ENCODE measurements around the gene SLC41A3. TPM values are rescaled to one million over a fixed set of nuclear protein-coding genes. Genes with fewer than 3 reads are reported as not detected.

The SLC41A3 gene
- total and polyA plus RNA-seq, 11 donors, result 20.9 to 60.1 (median 46.4) TPM

DNA sequence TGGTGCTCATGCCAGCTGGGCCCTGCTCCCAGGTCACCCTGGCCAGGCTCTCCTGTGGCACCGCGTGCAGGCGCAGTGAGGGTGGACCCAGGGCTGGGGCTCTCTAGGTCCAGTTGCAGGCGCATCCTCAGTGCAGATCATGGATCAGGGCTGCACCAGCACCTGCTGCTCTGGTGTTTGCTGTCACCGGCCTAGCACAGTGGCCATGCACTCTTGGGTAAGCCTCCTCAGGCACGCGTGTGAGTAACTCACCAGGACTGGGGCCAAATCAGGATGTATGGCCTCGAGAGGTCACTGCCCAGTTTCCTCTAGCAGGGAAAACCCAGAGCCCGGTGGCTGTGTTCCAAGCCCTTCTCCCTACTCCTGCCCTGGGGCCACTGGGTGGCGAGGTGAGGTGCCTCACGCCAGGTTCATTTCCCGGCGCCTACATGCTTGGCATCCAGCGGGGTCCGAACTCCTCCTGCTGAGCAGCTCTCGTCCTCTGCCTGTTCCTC is 45.5 kb upstream of the SLC41A3 start:
- H3K36me3 ChIP-seq, result peaks cover 0 to 5% (median 0%) of the 10 kb centered on the region in 9 donors
- H3K4me3 ChIP-seq, result no peak overlapping the region
- no peaks in the 10 kb centered on the region for H3K27me3 ChIP-seq
- no peak for TF ChIP-seq POLR2A (IDR thresholded peaks at IDR 0.05)
- TF ChIP-seq, protein P1, sequence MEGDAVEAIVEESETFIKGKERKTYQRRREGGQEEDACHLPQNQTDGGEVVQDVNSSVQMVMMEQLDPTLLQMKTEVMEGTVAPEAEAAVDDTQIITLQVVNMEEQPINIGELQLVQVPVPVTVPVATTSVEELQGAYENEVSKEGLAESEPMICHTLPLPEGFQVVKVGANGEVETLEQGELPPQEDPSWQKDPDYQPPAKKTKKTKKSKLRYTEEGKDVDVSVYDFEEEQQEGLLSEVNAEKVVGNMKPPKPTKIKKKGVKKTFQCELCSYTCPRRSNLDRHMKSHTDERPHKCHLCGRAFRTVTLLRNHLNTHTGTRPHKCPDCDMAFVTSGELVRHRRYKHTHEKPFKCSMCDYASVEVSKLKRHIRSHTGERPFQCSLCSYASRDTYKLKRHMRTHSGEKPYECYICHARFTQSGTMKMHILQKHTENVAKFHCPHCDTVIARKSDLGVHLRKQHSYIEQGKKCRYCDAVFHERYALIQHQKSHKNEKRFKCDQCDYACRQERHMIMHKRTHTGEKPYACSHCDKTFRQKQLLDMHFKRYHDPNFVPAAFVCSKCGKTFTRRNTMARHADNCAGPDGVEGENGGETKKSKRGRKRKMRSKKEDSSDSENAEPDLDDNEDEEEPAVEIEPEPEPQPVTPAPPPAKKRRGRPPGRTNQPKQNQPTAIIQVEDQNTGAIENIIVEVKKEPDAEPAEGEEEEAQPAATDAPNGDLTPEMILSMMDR (IDR thresholded peaks at IDR 0.05), result no peak
- DNase-seq, result peak in 2 of 5 donors; percentile 18 to 58
- no peak overlapping the region for H3K27ac ChIP-seq
- intact Hi-C loops (cut with DNase I), result no loop called here
- 50 to 66% (median 59%) methylated on average over 15 to 16 of the region's 16 CpGs for WGBS, 4 donors
- ATAC-seq, result peak in 1 of 4 donors; percentile 10
- no peaks in the 10 kb centered on the region for H3K9me3 ChIP-seq
- H3K4me1 ChIP-seq, result peaks cover 0 to 3% (median 0%) of the 10 kb centered on the region in 12 donors

DNA sequence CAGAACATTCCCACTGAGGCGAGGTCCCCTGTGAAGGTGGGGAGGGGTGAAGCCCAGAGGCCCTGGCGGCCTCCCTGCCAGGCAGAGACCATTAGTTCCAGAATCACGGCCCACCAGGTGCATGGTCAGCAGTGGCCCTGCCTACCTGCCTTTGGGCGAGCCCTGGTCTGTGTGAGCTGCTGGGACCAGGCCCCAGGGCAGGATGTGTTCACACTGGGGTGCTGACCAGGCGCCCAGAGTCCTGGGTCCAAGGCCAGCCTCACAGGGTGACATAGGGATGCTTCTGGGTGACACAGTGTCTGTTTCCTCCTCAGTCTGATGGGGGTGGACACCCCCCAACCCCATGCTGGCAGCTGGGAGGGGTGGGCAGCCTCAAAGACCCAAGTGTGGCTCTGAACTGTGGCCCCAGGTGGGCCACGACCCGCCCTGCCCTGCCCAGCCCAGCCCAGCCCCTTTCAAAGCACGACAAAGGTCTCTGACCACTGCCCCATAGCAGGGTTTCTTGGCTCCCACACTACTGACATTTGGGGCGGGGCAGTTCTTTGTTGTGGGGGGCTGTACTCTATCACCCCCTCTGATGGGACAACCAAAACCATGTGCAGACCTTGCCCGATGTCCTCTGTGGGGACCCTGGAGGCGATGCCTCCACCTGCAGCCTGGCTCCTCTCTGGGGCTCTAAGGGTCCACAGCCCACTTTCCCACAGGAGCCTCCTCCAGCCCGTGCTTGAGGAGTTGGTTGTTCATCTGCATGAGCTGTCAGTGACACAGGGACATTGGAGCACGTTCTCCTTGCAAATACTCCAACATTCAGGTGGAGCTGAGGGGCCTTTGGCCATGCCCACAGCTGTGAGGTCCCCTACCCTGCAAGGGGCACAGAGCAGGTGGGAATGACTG is 44.8 kb upstream of the SLC41A3 start:
- no peaks in the 10 kb centered on the region for H3K27me3 ChIP-seq
- TF ChIP-seq, protein P1 (IDR thresholded peaks at IDR 0.05), result no peak
- TF ChIP-seq POLR2A (IDR thresholded peaks at IDR 0.05), result no peak
- DNase-seq (peak in 2 of 5 donors; percentile 16 to 33), ATAC-seq (no peak)
- 85 to 99% (median 91%) methylated on average over 7 to 13 of the region's 13 CpGs for WGBS, 4 donors
- H3K4me1 ChIP-seq, result no peaks in the 10 kb centered on the region
- H3K36me3 ChIP-seq, result peaks cover 0 to 5% (median 0%) of the 10 kb centered on the region in 9 donors
- H3K9me3 ChIP-seq, result no peaks in the 10 kb centered on the region
- H3K27ac ChIP-seq, result no peak overlapping the region
- H3K4me3 ChIP-seq, result no peak overlapping the region
- intact Hi-C loops (cut with DNase I), result no loop called here

DNA sequence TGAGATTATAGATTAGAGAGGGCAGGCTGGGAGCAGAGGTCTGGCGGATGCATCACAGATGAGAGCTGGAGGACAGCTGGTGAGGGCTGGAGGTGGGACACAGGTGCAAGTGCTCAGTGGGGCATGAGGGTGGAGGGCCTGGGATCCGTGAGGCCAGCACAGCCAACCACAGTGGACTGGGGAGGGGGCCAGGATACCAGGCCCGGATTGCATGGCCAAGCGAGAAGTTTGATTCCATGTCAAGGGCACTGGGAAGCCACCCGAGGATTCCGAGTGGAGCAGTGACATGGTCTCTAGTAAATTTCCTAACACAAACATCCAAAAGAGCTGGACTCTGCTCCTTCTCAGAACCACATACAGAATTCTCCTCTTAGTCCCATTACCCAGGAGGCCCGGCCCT is 44.0 kb upstream of the SLC41A3 start:
- WGBS, 4 donors, result 89 to 92% (median 90%) methylated on average over 7 of the region's 7 CpGs
- DNase-seq (no peak), ATAC-seq (no peak)
- no peak for TF ChIP-seq POLR2A (IDR thresholded peaks at IDR 0.05)
- TF ChIP-seq, protein P1 (IDR thresholded peaks at IDR 0.05), result no peak
- no peak overlapping the region for H3K27ac ChIP-seq
- H3K4me1 ChIP-seq, result no peaks in the 10 kb centered on the region
- H3K27me3 ChIP-seq, result no peaks in the 10 kb centered on the region
- peaks cover 0 to 5% (median 0%) of the 10 kb centered on the region in 9 donors for H3K36me3 ChIP-seq
- H3K9me3 ChIP-seq, result no peaks in the 10 kb centered on the region
- H3K4me3 ChIP-seq, result no peak overlapping the region
- intact Hi-C loops (cut with DNase I), result no loop called here

DNA sequence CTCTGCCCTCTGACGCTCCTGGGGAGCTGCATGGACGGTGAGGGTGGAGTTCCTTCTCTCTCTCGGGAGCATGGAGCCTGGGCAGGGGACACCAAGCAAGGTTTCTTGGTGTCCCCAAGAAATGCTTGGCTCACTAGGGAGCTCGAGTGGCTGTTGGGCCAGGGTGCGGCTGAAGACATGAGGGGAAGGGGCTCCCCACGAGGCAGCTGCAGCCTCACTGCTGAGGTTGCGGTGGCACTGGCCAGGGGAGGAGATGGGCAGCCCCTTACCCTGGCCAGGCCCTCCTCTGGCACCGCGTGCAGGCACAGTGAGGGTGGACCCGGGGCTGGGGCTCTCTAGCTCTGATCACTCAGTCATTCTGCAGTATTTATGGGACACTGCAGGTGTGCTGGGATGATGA is 43.5 kb upstream of the SLC41A3 start:
- no peak overlapping the region for H3K27ac ChIP-seq
- no peaks in the 10 kb centered on the region for H3K9me3 ChIP-seq
- H3K4me1 ChIP-seq, result no peaks in the 10 kb centered on the region
- no peaks in the 10 kb centered on the region for H3K27me3 ChIP-seq
- intact Hi-C loops (cut with DNase I), result no loop called here
- H3K4me3 ChIP-seq, result no peak overlapping the region
- whole genome bisulfite sequencing, 4 donors, result 82 to 90% (median 86%) methylated on average over 8 to 10 of the region's 10 CpGs
- no peak for ATAC-seq
- H3K36me3 ChIP-seq, result peaks cover 0 to 5% (median 0%) of the 10 kb centered on the region in 9 donors
- peak in 2 of 5 donors; percentile 11 to 38 for DNase-seq
- no peak for TF ChIP-seq POLR2A (IDR thresholded peaks at IDR 0.05)
- TF ChIP-seq, protein P1 (IDR thresholded peaks at IDR 0.05), result no peak

Data from heart left ventricle (tissue), 16 donors.